Thymus (tissue), 11 donors: ENCODE results near the gene B4GALT3. TPM values are rescaled to one million over a fixed set of nuclear protein-coding genes. Genes with fewer than 3 reads are reported as not detected.
A peak's percentile ranks its signal among the peaks of the same experiment; 100 is the strongest.

ENCODE experiments used
- DNase-seq, 9 donors: peaks; one replicate each; pipeline ENCODE4 v3.0.0-alpha.2; 2013; ENCODE audit warnings: low spot score in 9 of 9, low read depth in 6 of 9, missing footprints in 1 of 9
- H3K27ac ChIP-seq, 2 donors: one replicate each; pipeline ENCODE4 v1.5.1; 2013; ENCODE audit warnings: control low read depth in 1 of 2, low read depth in 1 of 2, low read length in 1 of 2, mild to moderate bottlenecking in 1 of 2, moderate library complexity in 1 of 2
- H3K27me3 ChIP-seq, 2 donors: one replicate each; pipeline ENCODE4 v1.5.1; 2013; ENCODE audit warnings: low read length in 1 of 2; ENCODE audit not compliant: control insufficient read depth in 2 of 2, insufficient read depth in 1 of 2
- H3K36me3 ChIP-seq, 2 donors: one replicate each; pipeline ENCODE4 v1.5.1; 2013; ENCODE audit warnings: low read length in 1 of 2, mild to moderate bottlenecking in 1 of 2, moderate library complexity in 1 of 2; ENCODE audit not compliant: control insufficient read depth in 2 of 2, insufficient read depth in 2 of 2
- H3K4me1 ChIP-seq, 2 donors: one replicate each; pipeline ENCODE4 v1.5.1; 2013; ENCODE audit warnings: low read length in 2 of 2; ENCODE audit not compliant: control insufficient read depth in 2 of 2, insufficient read depth in 2 of 2
- H3K4me3 ChIP-seq, 2 donors: one replicate each; pipeline ENCODE4 v1.5.1; 2013; ENCODE audit warnings: low read length in 2 of 2, control low read depth in 1 of 2, mild to moderate bottlenecking in 1 of 2
- H3K9me3 ChIP-seq, 2 donors: one replicate each; pipeline ENCODE4 v1.5.1; 2013; ENCODE audit warnings: low read length in 1 of 2, mild to moderate bottlenecking in 1 of 2; ENCODE audit not compliant: control insufficient read depth in 2 of 2, insufficient read depth in 1 of 2
- WGBS: extraction: QIAGEN DNeasy Blood & Tissue Kit; methylation state at CpG from one replicate; pipeline ENCODE4 v1.1.7; 2013; 5-methylcytosine and 5-hydroxymethylcytosine counted together
- polyA plus RNA-seq: library from polyadenylated mRNA; stranded (reverse); fragments of 200-250 nt; gene quantifications from one replicate; pipeline ENCODE4 v1.2.3, GENCODE V29; 2013
- total RNA-seq: library from RNA; stranded (reverse); fragments of 120-200 nt; gene quantifications from one replicate; pipeline ENCODE4 v1.2.4, GENCODE V29; 2013
- donor health status: healthy.

The B4GALT3 gene
- total and polyA plus RNA-seq, 2 donors: 14.3 to 32.0 TPM

DNA sequence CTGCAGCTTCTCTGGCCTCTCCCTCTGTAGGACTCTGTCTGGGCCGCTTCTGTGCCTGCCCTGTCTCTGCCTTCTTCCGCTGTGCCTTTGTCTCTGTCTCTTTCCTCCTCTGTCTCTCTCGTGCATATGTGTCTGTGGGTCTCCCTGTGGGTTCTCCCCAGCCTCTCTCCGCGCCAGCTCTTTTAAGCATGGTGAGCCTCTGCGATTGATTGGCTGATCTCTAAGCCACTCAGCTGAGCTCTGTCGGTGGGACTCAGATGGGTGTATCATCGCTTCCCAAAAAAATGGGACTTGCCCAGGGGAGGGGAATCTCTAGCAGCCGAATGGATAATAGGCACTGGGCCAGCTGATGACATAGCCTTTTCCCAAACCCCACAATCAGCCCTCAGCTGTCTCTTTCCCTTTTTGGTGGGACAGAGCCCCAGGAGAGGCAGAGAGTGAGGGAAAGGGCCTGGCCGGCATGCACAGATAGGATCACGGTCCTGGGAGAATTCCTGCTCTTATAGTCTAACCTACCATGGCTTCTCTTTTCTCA lies 21.7 kb upstream of the B4GALT3 start, which contains the start of gene ADAMTS4:
Gene ADAMTS4, minus strand, starts transcription at position 158 of the 535 bp plus-strand sequence. CDS start 427 bp downstream, outside the sequence.
- Histone ChIP-seq H3K36me3 (peaks cover 2 to 3% of the 10 kb centered on the region in 2 donors), H3K4me1 (peaks cover 17 to 39% of the 10 kb centered on the region in 2 donors), H3K9me3 (peaks cover 1 to 7% of the 10 kb centered on the region in 2 donors), H3K27ac (peak within 1 kb of the TSS in 1 of 2 donors; percentile 71), H3K4me3 (no peak within 1 kb of the TSS), H3K27me3 (peaks cover 0 to 2% of the 10 kb centered on the region in 2 donors)
- no peak for DNase-seq
- 92% methylated on average over 11 of the region's 11 CpGs for WGBS

DNA sequence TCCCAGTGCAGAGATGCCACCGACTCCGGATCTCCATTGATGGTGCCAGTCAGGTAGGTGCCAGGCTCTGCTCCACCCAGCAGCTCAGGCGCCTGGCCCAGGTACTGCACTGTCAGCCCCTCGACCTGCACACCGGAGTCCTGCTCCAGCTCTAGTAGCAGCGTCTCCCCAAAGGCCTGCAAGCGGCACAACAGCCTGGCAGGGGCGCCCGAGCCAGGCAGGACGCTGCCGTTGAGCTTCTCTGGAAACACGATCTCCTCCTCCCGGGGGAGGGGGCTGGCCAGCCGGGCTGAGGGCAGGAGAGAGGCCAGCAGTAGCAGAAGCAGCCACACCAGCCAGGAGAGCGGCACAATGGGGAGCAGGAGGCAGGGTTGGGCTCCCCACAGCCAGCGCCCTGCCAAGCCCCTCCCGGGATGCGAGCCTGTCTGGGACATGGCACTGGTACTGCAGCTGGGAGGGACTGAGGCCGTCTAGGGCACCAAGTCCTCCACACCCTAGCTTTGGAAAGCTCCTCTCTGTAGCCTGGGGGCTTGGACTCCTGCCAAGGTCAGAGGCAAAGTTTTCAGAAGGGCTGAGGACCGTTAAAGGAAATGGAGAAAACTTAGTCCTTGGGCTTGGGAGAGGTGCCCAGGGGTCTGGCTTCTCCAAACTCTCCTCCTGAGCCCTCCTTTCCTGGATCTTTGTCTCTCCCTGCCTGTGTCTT lies 21.0 kb upstream of the B4GALT3 start:
- 83% methylated on average over 20 of the region's 20 CpGs for WGBS
- Histone ChIP-seq H3K36me3 (no peaks in the 10 kb centered on the region), H3K4me1 (peaks cover 12 to 39% of the 10 kb centered on the region in 2 donors), H3K27ac (peak overlapping the region in 1 of 2 donors; percentile 28), H3K4me3 (no peak overlapping the region), H3K27me3 (peaks cover 0 to 2% of the 10 kb centered on the region in 2 donors), H3K9me3 (peaks cover 1 to 7% of the 10 kb centered on the region in 2 donors)
- DNase-seq: no peak

DNA sequence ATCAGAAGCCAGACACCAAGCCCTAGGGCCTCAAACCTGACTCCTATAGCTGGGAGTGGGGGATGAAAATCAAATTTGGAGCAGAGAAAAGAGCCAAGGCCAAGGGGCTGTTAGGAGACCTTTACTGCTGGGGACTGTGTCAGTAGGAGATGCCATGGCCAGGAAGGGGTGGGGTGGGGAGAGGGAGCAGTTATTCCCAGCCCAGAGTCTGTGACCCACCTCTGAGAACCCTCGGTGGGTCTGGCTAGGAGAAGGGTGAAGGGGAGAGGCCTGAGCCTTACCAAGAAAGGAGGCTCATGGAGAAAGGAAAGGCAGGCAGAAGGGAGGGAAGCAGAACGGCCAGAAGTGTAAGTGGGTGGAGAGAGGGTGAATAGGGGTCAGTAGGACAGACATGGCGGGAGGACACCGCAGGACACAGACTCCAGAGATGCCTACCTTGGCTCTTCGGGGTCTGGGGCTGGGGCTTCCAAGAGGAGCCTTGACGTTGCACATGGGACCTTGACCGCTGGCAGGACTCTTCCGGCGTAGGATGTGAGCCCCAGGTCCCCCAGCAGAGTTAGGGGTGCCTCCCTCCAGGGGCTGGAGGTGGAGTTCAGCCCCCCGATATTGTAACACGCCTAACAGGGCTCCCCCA lies 20.4 kb upstream of the B4GALT3 start:
- Histone ChIP-seq H3K27me3 (peaks cover 0 to 2% of the 10 kb centered on the region in 2 donors), H3K27ac (no peak overlapping the region), H3K4me1 (peaks cover 6 to 35% of the 10 kb centered on the region in 2 donors), H3K4me3 (no peak overlapping the region), H3K9me3 (peaks cover 1 to 7% of the 10 kb centered on the region in 2 donors), H3K36me3 (no peaks in the 10 kb centered on the region)
- DNase-seq: no peak
- WGBS: 93% methylated on average over 11 of the region's 11 CpGs

DNA sequence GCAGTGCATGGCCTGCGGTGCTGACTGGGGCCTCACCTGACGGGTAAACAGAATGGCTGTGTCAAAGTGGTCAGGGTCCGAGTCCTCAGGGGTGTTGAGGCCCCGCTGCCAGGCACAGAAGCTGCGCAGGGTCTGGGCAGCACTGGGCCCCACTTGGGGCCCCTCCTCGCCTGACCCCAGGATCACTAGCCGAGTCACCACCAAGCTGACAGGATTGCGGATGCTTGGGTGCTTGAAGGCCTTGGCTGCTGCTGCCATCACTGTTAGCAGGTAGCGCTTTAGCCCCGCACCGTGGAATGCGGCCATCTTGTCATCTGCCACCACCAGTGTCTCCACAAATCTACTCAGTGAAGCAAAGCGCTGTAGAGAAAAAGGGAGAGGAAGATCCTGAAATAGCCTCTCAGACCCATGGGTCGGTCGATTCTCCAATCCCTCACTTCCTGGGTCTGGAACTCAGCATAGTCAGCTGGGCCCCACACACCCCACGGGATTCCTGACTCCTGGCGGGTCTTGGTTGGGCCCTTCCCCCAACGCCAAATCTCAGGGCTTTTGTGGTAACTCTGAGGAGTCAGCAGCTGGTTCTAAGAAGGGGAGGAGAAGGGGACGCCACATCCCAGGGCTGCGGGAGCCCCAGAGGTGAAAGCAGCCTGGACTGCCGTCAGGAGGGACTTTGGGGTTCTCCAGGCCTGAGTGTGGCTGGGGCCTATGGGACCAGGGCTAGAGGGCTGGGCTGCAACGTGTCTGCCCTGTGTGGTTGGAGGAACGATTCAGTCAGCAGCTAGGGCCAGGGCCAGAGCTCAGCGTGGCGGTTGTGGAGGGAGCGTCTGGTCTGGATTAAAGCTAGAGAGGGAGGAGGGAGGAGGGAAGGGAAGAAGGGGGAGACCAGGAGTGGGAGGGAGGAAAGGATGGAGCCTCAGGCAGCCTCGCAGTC lies 19.5 kb upstream of the B4GALT3 start:
- Histone ChIP-seq H3K36me3 (no peaks in the 10 kb centered on the region), H3K27ac (no peak overlapping the region), H3K27me3 (peaks cover 0 to 2% of the 10 kb centered on the region in 2 donors), H3K9me3 (peaks cover 1 to 5% of the 10 kb centered on the region in 2 donors), H3K4me3 (no peak overlapping the region), H3K4me1 (peaks cover 4 to 35% of the 10 kb centered on the region in 2 donors)
- 93% methylated on average over 27 of the region's 27 CpGs for WGBS
- no peak for DNase-seq

DNA sequence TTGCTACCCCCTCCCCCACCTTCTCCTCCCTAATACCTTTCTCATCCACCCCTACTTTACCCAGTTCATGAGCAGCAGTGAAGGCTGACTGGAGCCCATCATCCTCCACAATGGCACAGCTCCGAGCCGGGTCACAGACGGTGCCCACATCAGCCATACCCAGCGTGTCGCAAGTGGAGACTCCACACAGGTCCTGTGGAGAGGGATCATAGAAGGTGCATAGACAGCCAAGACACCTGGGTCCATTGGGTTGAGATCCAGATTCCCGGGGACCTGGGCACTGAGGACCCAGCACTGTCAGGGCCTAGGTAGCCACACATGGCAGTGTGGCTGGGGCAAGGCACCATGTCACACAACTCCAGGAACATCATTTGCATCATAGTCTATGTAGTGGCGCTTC lies 18.8 kb upstream of the B4GALT3 start:
- H3K27me3 ChIP-seq: peaks cover 0 to 4% of the 10 kb centered on the region in 2 donors
- H3K36me3 ChIP-seq: no peaks in the 10 kb centered on the region
- WGBS: 99% methylated on average over 7 of the region's 7 CpGs
- peaks cover 0 to 1% of the 10 kb centered on the region in 2 donors for H3K9me3 ChIP-seq
- H3K4me1 ChIP-seq: peaks cover 0 to 29% of the 10 kb centered on the region in 2 donors
- no peak overlapping the region for H3K4me3 ChIP-seq
- no peak for DNase-seq
- no peak overlapping the region for H3K27ac ChIP-seq

DNA sequence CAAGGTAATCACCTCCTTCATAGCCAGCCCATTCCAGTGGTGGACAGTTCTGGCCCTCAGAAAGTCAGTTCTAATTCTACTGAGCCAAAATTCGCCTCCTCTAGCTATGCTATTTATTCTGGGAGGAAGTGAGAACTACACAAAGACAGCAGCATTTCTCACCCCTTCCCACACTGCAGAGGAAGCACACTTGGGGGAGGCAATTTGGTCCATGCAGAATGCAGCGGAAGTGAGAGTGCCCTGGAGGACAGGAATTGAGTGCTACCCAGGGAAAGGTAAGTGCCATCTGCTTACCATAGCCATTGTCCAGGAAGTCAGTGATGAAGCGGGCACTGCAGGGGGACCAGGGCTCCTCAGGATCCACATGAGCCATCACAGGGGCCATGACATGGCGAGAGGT lies 17.9 kb upstream of the B4GALT3 start:
- peaks cover 0 to 1% of the 10 kb centered on the region in 2 donors for H3K9me3 ChIP-seq
- no peaks in the 10 kb centered on the region for H3K36me3 ChIP-seq
- peaks cover 0 to 19% of the 10 kb centered on the region in 2 donors for H3K4me1 ChIP-seq
- peaks cover 0 to 4% of the 10 kb centered on the region in 2 donors for H3K27me3 ChIP-seq
- no peak overlapping the region for H3K4me3 ChIP-seq
- H3K27ac ChIP-seq: peak overlapping the region in 1 of 2 donors; percentile 9
- 89% methylated on average over 4 of the region's 4 CpGs for WGBS
- DNase-seq: no peak

DNA sequence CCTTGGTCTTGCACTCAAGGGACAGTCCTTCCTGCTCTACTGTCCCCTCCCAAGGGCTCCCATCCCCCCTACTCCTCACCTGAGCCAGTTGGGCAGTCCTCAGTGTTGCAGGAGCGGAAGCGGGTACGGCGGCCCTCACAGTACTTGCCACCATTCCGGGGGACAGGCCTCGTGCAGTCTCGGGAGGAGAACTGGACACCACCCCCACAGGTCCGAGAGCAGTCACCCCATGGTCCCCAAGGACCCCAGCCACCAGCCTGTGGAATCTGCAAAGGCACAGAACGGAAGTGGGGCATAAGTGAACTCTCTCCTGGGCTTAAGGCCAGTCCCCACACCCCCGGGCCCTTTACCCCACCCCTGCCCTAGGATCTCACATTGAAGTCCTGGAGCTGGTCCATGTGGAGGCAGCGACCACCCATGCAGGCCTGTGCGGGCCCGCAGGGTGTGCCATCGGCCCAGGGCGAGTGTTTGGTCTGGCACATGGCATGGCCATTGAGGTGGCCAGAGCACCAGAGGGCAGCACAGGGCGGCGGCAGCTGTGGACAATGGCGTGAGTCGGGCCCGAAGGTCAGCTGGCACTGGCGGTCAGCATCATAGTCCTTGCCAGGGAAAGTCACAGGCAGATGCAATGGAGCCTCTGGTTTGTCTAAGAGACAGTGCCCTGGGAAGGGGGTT lies 16.4 kb upstream of the B4GALT3 start:
- DNase-seq: no peak
- Histone ChIP-seq H3K27me3 (peaks cover 0 to 4% of the 10 kb centered on the region in 2 donors), H3K36me3 (no peaks in the 10 kb centered on the region), H3K27ac (no peak overlapping the region), H3K9me3 (peaks cover 0 to 1% of the 10 kb centered on the region in 2 donors), H3K4me1 (peaks cover 0 to 11% of the 10 kb centered on the region in 2 donors), H3K4me3 (no peak overlapping the region)
- WGBS: 92% methylated on average over 21 of the region's 21 CpGs
